NCI-H510A treated with DMSO at 0.1 percent for 48 hours (cell line): ENCODE results near the gene PDXDC1.
A peak's percentile ranks its signal among the peaks of the same experiment; 100 is the strongest.
"Not testable (repeated sequence)": the region's sequence is repeated elsewhere in the genome, so short reads cannot be mapped to it uniquely, and the experiment has no call there.

Experiments used
- DNase-seq: peaks from one replicate; lab custom pipeline; 2025; lab: John Stamatoyannopoulos, UW

PDXDC1 gene

GRCh38 chr16:15071916-15072769, 97.3 kb downstream of the PDXDC1 start:
- DNase-seq, result not testable (repeated sequence)

GRCh38 chr16:15073101-15073500, 98.3 kb downstream of the PDXDC1 start:
- no peak for DNase-seq

GRCh38 chr16:15076161-15076560, 101.3 kb downstream of the PDXDC1 start:
- not testable (repeated sequence) for DNase-seq

- not testable (repeated sequence) for DNase-seq
These were observed 106.1 kb downstream of the PDXDC1 start for GRCh38 chr16:15080883-15081282.

GRCh38 chr16:15082788-15083187, 108.0 kb downstream of the PDXDC1 start:
- DNase-seq, result not testable (repeated sequence)

GRCh38 chr16:15090663-15091269, 115.9 kb downstream of the PDXDC1 start:
- DNase-seq, result not testable (repeated sequence)

- DNase-seq, result not testable (repeated sequence)
These were observed 118.7 kb downstream of the PDXDC1 start for GRCh38 chr16:15093571-15093954.

- peak; percentile 52 for DNase-seq
These were observed 119.4 kb downstream of the PDXDC1 start, which contains the start of gene RRN3 for GRCh38 chr16:15093955-15094827. RRN3 (minus strand) TSS chr16:15094272; CDS start chr16:15094233, 39 bp downstream.

- not testable (repeated sequence) for DNase-seq
These were observed 121.8 kb downstream of the PDXDC1 start for GRCh38 chr16:15096583-15096972.

- DNase-seq, result not testable (repeated sequence)
These were observed 124.6 kb downstream of the PDXDC1 start for GRCh38 chr16:15099366-15099909.

- not testable (repeated sequence) for DNase-seq
These were observed 125.7 kb downstream of the PDXDC1 start for GRCh38 chr16:15100372-15100987.

- DNase-seq, result not testable (repeated sequence)
These were observed 153.0 kb downstream of the PDXDC1 start for GRCh38 chr16:15127641-15128425.

- not testable (repeated sequence) for DNase-seq
These were observed 155.6 kb downstream of the PDXDC1 start for GRCh38 chr16:15130256-15130932.

GRCh38 chr16:15130943-15131700, 156.3 kb downstream of the PDXDC1 start:
- not testable (repeated sequence) for DNase-seq

- not testable (repeated sequence) for DNase-seq
These were observed 158.0 kb downstream of the PDXDC1 start for GRCh38 chr16:15132719-15133428.

- not testable (repeated sequence) for DNase-seq
These were observed 158.7 kb downstream of the PDXDC1 start for GRCh38 chr16:15133554-15133953.

GRCh38 chr16:15134752-15135482, 160.1 kb downstream of the PDXDC1 start:
- not testable (repeated sequence) for DNase-seq
